Psoas muscle (tissue), 8 donors: Measurements from ENCODE around the gene ANTKMT. TPM values are rescaled to one million over a fixed set of nuclear protein-coding genes. Genes with fewer than 3 reads are reported as not detected.
A peak's percentile ranks its signal among the peaks of the same experiment; 100 is the strongest.

Experiments used
- ATAC-seq, 4 donors: fragments of 200-7000 bp; cut with Tn5 transposase; one replicate each; pipeline ENCODE4 v1.9.1; 2020; ENCODE audit warnings: moderate library complexity in 3 of 4, mild to moderate bottlenecking in 2 of 4
- DNase-seq, 2 donors: peaks; one replicate each; pipeline ENCODE4 v3.0.0-alpha.2; 2020
- H3K27ac ChIP-seq: fragments of 200-600 bp; one replicate; pipeline ENCODE4 v1.8.0; 2022
- H3K27me3 ChIP-seq, 3 donors: fragments of 200-600 bp in 1 of 3; one replicate each; pipeline versions ENCODE4 v1.6.1 to v1.8.0; 2013 to 2022; ENCODE audit warnings: low read length in 2 of 3, mild to moderate bottlenecking in 2 of 3, moderate library complexity in 1 of 3; ENCODE audit not compliant: insufficient read depth in 3 of 3
- H3K36me3 ChIP-seq, 2 donors: fragments of 200-600 bp in 1 of 2; one replicate each; pipeline versions ENCODE4 v1.6.1 to v1.8.0; 2013 to 2022; ENCODE audit warnings: low read depth in 1 of 2, mild to moderate bottlenecking in 1 of 2, moderate library complexity in 1 of 2; ENCODE audit not compliant: insufficient read depth in 1 of 2
- H3K4me1 ChIP-seq: fragments of 200-600 bp; one replicate; pipeline ENCODE4 v1.8.0; 2022
- H3K4me3 ChIP-seq: fragments of 200-600 bp; one replicate; pipeline ENCODE4 v1.8.0; 2022; ENCODE audit warnings: mild to moderate bottlenecking
- H3K9me3 ChIP-seq: fragments of 200-600 bp; one replicate; pipeline ENCODE4 v1.8.0; 2022
- WGBS, 3 donors: extraction: QIAGEN DNeasy Blood & Tissue Kit; methylation state at CpG; one replicate each; pipeline versions ENCODE4 v1.1.6 to v1.1.7; 2013; 5-methylcytosine and 5-hydroxymethylcytosine counted together
- intact Hi-C, 2 donors: fragments of 100-400 bp; cut with DNase I; formaldehyde crosslinking; loops; one replicate each; pipeline versions ENCODE4 v1.11.0 to v1.14.2; 2022
- polyA plus RNA-seq, 3 donors: library from polyadenylated mRNA; stranded (reverse); fragments of 200-250 nt; gene quantifications; one replicate each; pipeline ENCODE4 v1.2.3, GENCODE V29; 2013
- total RNA-seq, 4 donors: library from RNA; stranded (reverse); fragmentation: NEBNext Ultra II Directional in 2 of 4; extraction: Animal tissue kit (Norgen Biotek cat#: 25700) in 2 of 4; gene quantifications; one replicate each; pipeline versions ENCODE4 v1.2.1 to v1.2.4, GENCODE V29; 2021 to 2023
- TF ChIP-seq, protein P1 (sequence below): fragments of 200-600 bp; IDR thresholded peaks from one replicate; pipeline ENCODE4 v1.8.0; 2022; ENCODE audit warnings: antibody characterized with exemption
- donor health status: healthy with polysubstance abuse.
- donor health status: DM: no; HTN: no; CAD: no; lungs with moderate emphysema.
- donor health status: Bipolar disorder and iron deficiency.
- donor health status: healthy.
- donor health status: DM: yes; HTN: yes; CAD: no.
- donor health status: DM: no; HTN: no; CAD: no.
- donor health status: DM: no; HTN: no; CAD: no.
- donor health status: DM: yes; HTN: yes; CAD: no.

Gene ANTKMT
- total and polyA plus RNA-seq, 7 donors, result 16.1 to 56.0 (median 33.5) TPM

GRCh38 chr16:729768-730665 lies 9.1 kb downstream of the ANTKMT start:
- 82 to 88% (median 85%) methylated on average over 35 to 37 of the region's 37 CpGs for WGBS, 3 donors
- peak in 1 of 4 donors; percentile 7 for ATAC-seq

DNA sequence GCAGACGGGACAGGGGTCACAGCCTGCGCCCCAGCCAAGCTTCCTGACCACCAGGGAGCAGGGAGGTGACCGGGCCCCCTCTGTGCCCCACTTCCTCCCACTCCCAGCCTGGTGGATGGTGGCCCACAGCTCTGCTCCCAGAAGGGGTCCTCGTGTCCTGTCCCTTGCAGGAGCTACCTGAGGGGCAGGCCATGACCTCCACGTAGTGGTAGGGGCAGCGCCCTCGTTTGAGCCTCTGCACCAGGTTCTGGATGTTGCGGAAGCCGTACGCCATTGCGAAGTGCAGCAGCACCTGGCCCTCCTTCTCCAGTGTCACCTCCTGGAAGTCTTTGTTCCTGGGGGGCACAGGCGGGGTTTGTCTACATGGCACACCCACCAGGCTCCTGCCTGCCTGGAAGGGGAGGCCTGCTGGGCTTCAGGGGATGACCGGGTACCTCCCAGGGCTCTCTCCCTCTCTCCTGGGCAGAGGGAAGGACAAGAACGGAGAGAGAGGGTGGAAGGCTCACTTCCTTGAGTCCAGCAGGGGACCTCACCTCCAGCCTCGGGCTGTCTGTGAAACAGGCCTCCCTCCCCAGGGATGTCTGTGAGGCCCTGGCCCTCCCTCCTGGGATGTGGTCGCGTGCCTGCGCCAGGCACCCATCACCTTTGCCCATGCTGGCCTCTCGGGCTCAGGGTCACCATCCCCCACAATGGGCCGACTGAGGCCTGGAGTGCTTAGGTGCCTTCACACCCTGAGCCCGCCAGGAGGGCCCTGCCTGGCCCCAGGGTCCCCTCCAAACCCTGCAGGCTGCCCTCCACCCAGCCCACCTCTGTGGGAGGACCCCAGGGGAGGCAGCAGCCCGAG lies 9.9 kb downstream of the ANTKMT start:
- H3K36me3 ChIP-seq, result peaks cover 3 to 61% of the 10 kb centered on the region in 2 donors
- H3K27ac ChIP-seq, result no peak overlapping the region
- no peaks in the 10 kb centered on the region for H3K9me3 ChIP-seq
- peaks cover 0 to 33% (median 17%) of the 10 kb centered on the region in 3 donors for H3K27me3 ChIP-seq
- peaks cover 8% of the 10 kb centered on the region for H3K4me1 ChIP-seq
- WGBS, 3 donors, result 83 to 89% (median 87%) methylated on average over 21 to 22 of the region's 22 CpGs
- intact Hi-C loops, result no loop called here
- no peak for ATAC-seq
- DNase-seq, result no peak
- H3K4me3 ChIP-seq, result no peak overlapping the region
- TF ChIP-seq, protein P1, sequence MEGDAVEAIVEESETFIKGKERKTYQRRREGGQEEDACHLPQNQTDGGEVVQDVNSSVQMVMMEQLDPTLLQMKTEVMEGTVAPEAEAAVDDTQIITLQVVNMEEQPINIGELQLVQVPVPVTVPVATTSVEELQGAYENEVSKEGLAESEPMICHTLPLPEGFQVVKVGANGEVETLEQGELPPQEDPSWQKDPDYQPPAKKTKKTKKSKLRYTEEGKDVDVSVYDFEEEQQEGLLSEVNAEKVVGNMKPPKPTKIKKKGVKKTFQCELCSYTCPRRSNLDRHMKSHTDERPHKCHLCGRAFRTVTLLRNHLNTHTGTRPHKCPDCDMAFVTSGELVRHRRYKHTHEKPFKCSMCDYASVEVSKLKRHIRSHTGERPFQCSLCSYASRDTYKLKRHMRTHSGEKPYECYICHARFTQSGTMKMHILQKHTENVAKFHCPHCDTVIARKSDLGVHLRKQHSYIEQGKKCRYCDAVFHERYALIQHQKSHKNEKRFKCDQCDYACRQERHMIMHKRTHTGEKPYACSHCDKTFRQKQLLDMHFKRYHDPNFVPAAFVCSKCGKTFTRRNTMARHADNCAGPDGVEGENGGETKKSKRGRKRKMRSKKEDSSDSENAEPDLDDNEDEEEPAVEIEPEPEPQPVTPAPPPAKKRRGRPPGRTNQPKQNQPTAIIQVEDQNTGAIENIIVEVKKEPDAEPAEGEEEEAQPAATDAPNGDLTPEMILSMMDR, result no peak

More at GRCh38 chr16:729768-730665, 9.1 kb downstream of the ANTKMT start:
- no peak overlapping the region for H3K4me3 ChIP-seq
- peaks cover 3 to 52% of the 10 kb centered on the region in 2 donors for H3K36me3 ChIP-seq
- H3K27me3 ChIP-seq, result peaks cover 0 to 40% (median 19%) of the 10 kb centered on the region in 3 donors
- H3K4me1 ChIP-seq, result peaks cover 8% of the 10 kb centered on the region
- peak in 1 of 2 donors; percentile 49 for DNase-seq
- intact Hi-C loops, result no loop called here
- no peaks in the 10 kb centered on the region for H3K9me3 ChIP-seq
- TF ChIP-seq, protein P1, result no peak
- no peak overlapping the region for H3K27ac ChIP-seq

GRCh38 chr16:732332-732731 lies 11.4 kb downstream of the ANTKMT start:
- Histone ChIP-seq H3K36me3 (peaks cover 3 to 75% of the 10 kb centered on the region in 2 donors), H3K4me1 (peaks cover 6% of the 10 kb centered on the region), H3K4me3 (no peak overlapping the region), H3K9me3 (no peaks in the 10 kb centered on the region), H3K27me3 (peaks cover 0 to 21% (median 7%) of the 10 kb centered on the region in 3 donors), H3K27ac (no peak overlapping the region)
- TF ChIP-seq, protein P1, result no peak
- WGBS, 3 donors, result 92 to 95% (median 94%) methylated on average over 12 of the region's 12 CpGs
- intact Hi-C loops, result no loop called here
- DNase-seq (no peak), ATAC-seq (no peak)

DNA sequence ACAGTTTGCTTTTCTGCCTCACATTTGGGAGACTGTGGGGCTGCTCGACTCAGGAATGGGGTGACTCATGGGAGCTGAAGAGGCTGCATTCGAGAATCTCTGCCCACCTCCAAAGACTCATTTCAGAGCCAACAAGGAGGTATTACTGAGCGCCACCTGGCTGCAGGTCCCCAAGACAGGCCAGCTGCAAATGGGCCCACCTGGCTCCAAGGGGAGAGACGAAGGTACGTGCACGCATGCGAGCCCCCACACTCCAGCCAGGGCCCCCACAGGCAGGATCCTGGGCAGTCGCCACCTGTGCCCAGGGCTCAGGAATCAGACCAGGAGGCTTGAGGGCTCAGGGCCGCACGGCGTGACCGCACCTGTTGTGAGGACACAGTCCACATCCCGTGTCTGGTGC lies 12.0 kb downstream of the ANTKMT start:
- peaks cover under 1% of the 10 kb centered on the region for H3K4me1 ChIP-seq
- peaks cover 3 to 81% of the 10 kb centered on the region in 2 donors for H3K36me3 ChIP-seq
- DNase-seq, result no peak
- no peaks in the 10 kb centered on the region for H3K9me3 ChIP-seq
- H3K27me3 ChIP-seq, result peaks cover 0 to 15% (median 2%) of the 10 kb centered on the region in 3 donors
- no peak for ATAC-seq
- TF ChIP-seq, protein P1, result no peak
- 81 to 83% (median 82%) methylated on average over 13 of the region's 13 CpGs for WGBS, 3 donors
- intact Hi-C loops, result no loop called here
- H3K4me3 ChIP-seq, result no peak overlapping the region
- no peak overlapping the region for H3K27ac ChIP-seq
